ENCODE results near the gene TOE1. TPM values are rescaled to one million over a fixed set of nuclear protein-coding genes. Genes with fewer than 3 reads are reported as not detected.

The TOE1 gene
- total and polyA plus RNA-seq, 2 of the 8 experiments (the other 6 are each of a cell fraction or from before 2014, with no cell fraction given), result 15.2 to 25.8 TPM

DNA sequence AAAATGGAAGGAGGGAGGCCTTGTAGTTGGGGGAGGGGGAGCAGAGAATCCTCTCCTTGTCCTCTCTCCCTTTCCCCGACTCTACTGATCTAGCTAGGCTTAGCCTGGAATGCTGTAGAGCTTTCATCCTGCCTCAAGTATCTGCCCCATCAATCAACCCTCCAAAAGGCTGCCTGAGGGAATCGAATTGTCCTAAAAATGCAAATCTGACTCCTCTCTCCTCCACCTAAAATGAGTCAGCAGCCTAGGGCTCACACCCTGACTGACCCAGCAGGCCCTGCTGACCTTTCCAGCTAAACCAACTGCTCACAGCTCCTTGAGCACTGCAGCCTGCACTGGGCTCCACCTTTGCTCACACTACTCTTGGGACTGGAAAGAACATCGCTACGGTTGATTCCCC lies 10.5 kb upstream of the TOE1 start:
- H4K20me1 ChIP-seq (replicated peaks in 1 of 2; ENCODE audit: control insufficient read depth in 1 of 2, insufficient read depth in 2 of 2, low read length in 2 of 2), result peaks cover 0 to 2% of the 10 kb centered on the region in 2 experiments
- peaks cover 8 to 45% (median 25%) of the 10 kb centered on the region in 4 experiments; a peak in 5 of 8 replicates for H3K36me3 ChIP-seq (ENCODE audit: control insufficient read depth in 2 of 4, insufficient read depth in 4 of 4, low read length in 3 of 4)
- H2AK5ac ChIP-seq (ENCODE audit: low read depth, low read length), result no peak overlapping the region
- no peak overlapping the region for H3K4ac ChIP-seq (replicated peaks; ENCODE audit: insufficient read length, low read depth, low read length)
- no peak overlapping the region for H3K56ac ChIP-seq (replicated peaks; ENCODE audit: insufficient read length, low read depth, low read length)
- H3K9ac ChIP-seq (replicated peaks in 1 of 4; ENCODE audit: extremely low read depth in 1 of 4, low read depth in 3 of 4, low read length in 3 of 4), result peak overlapping the region in 1 of 4 experiments; percentile 4; a peak in 1 of 7 replicates
- 67% methylated on average over 4 of the region's 4 CpGs; no CpG with 5 or more reads in 1 of the 2 experiments for WGBS, 2 experiments (ENCODE audit: extremely low coverage in 1 of 2, insufficient coverage in 1 of 2, insufficient read length in 1 of 2, insufficient replicate concordance in 2 of 2, low coverage in 1 of 2, low lambda C conversion rate in 2 of 2, missing lambda C conversion rate in 1 of 2)
- H3K14ac ChIP-seq (ENCODE audit: insufficient read length), result no peak overlapping the region
- H3K4me2 ChIP-seq (ENCODE audit: insufficient read depth in 1 of 2, low read depth in 2 of 2, low read length in 2 of 2), result peak overlapping the region; percentile 71 to 89
- peak overlapping the region; percentile 72; the same call in 1 of the 2 replicates for H3K18ac ChIP-seq (ENCODE audit: extremely low read depth, low read length)
- DNase-seq (ENCODE audit: low read depth in 1 of 2, low spot score in 2 of 2), result peak in 1 of 2 experiments; percentile 46
- H3K79me1 ChIP-seq (ENCODE audit: low read depth, low read length), result peaks cover 5% of the 10 kb centered on the region; the same call in 1 of the 2 replicates
- no peak overlapping the region for H2BK20ac ChIP-seq (ENCODE audit: low read length)
- peaks cover 3 to 22% of the 10 kb centered on the region in 2 experiments; a peak in 3 of 4 replicates for H3K79me2 ChIP-seq (ENCODE audit: control insufficient read depth in 1 of 2, insufficient read depth in 2 of 2, low read length in 2 of 2)
- H3K4me1 ChIP-seq (replicated peaks in 1 of 4; ENCODE audit: control insufficient read depth in 3 of 4, insufficient read depth in 4 of 4, low read length in 3 of 4), result peaks cover 7 to 21% (median 12%) of the 10 kb centered on the region in 4 experiments; a peak in 6 of 7 replicates
- TF ChIP-seq BCL11A (IDR thresholded peaks at IDR 0.05; ENCODE audit: low read depth in 2 of 2, low read length in 2 of 2), result no peak
- 0 out of 3 replicates have a peak, but pooled peaks of 1 of the 2 experiments have one; percentile 48 for TF ChIP-seq POLR2A (IDR thresholded peaks at IDR 0.05; ENCODE audit: control extremely low read depth in 1 of 2, low read depth in 2 of 2, low read length in 2 of 2)
- TF ChIP-seq, protein P1, sequence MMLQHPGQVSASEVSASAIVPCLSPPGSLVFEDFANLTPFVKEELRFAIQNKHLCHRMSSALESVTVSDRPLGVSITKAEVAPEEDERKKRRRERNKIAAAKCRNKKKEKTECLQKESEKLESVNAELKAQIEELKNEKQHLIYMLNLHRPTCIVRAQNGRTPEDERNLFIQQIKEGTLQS (IDR thresholded peaks at IDR 0.05; ENCODE audit: insufficient read depth, low read depth, low read length), result no peak
- 0 out of 2 replicates have a peak, but pooled peaks have one; percentile 27 for TF ChIP-seq TBP (IDR thresholded peaks at IDR 0.05; ENCODE audit: low read depth, low read length)
- TF ChIP-seq, protein P2, sequence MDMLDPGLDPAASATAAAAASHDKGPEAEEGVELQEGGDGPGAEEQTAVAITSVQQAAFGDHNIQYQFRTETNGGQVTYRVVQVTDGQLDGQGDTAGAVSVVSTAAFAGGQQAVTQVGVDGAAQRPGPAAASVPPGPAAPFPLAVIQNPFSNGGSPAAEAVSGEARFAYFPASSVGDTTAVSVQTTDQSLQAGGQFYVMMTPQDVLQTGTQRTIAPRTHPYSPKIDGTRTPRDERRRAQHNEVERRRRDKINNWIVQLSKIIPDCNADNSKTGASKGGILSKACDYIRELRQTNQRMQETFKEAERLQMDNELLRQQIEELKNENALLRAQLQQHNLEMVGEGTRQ (IDR thresholded peaks at IDR 0.05; ENCODE audit: low read length), result no peak
- 0 out of 2 replicates have a peak, but pooled peaks have one; percentile 39 for TF ChIP-seq TEAD4 (IDR thresholded peaks at IDR 0.05; ENCODE audit: low read depth, low read length)
- peak; percentile 62; the same call in 1 of the 2 replicates for TF ChIP-seq BACH1 (IDR thresholded peaks at IDR 0.05; ENCODE audit: low read length)
- H3K23me2 ChIP-seq (ENCODE audit: low read depth, low read length), result peaks cover 11% of the 10 kb centered on the region; the same call in 1 of the 2 replicates
- H4K91ac ChIP-seq (replicated peaks; ENCODE audit: insufficient read length, low read length), result no peak overlapping the region
- no peak overlapping the region for H4K8ac ChIP-seq (ENCODE audit: extremely low read depth, insufficient read depth, low read length)
- peak overlapping the region; percentile 18; the same call in 1 of the 2 replicates for H3K27ac ChIP-seq (ENCODE audit: low read depth, low read length)
- FAIRE-seq, result no peak
- H2BK12ac ChIP-seq (ENCODE audit: low read depth, low read length), result no peak overlapping the region; the same call in 1 of the 2 replicates
- H2BK120ac ChIP-seq (replicated peaks; ENCODE audit: low read depth, low read length), result no peak overlapping the region
- POLR2A ChIA-PET (ENCODE audit: partially characterized antibody), result interaction anchor here (0.6 to 16.3 kb wide), 12 partner anchors 9 to 549 kb away, joined by 3 to 472 read pairs (median 9); partner anchors contain the start of genes CCDC163, HECTD3, MMACHC and MUTYH
- 0 out of 2 replicates have a peak overlapping the region, but pooled peaks have one; percentile 5 for H2BK15ac ChIP-seq (ENCODE audit: low read length)
- H3K27me3 ChIP-seq (replicated peaks in 1 of 4; ENCODE audit: control insufficient read depth in 3 of 4, extremely low read depth in 1 of 4, insufficient read depth in 3 of 4, low read length in 3 of 4), result no peaks in the 10 kb centered on the region
- H3K23ac ChIP-seq (ENCODE audit: insufficient read length), result no peak overlapping the region
- peak overlapping the region in 3 of 4 experiments; percentile 11 to 67 (median 61); a peak in 4 of 8 replicates for H3K4me3 ChIP-seq (ENCODE audit: extremely low read depth in 1 of 4, insufficient read depth in 2 of 4, low read depth in 3 of 4, low read length in 4 of 4)
- H4K5ac ChIP-seq (ENCODE audit: insufficient read length, low read depth, low read length), result no peak overlapping the region
- CTCF ChIA-PET (ENCODE audit: partially characterized antibody), result interaction anchor here (0.8 to 5.3 kb wide), 8 partner anchors 9 to 315 kb away, joined by 3 to 29 read pairs (median 4); partner anchors contain the start of genes MUTYH and TOE1
- H3K9me3 ChIP-seq (ENCODE audit: insufficient read depth in 2 of 2, low read depth in 1 of 2, low read length in 1 of 2), result no peaks in the 10 kb centered on the region
- peak overlapping the region; percentile 40 for H2BK5ac ChIP-seq (ENCODE audit: low read depth, low read length)
- H2AFZ ChIP-seq (ENCODE audit: low read length), result no peak overlapping the region
